ENCODE data around the gene PCNX2. TPM values are rescaled to one million over a fixed set of nuclear protein-coding genes. Genes with fewer than 3 reads are reported as not detected.

Gene PCNX2
- total and polyA plus RNA-seq, 2 experiments from 2014 or later: 42.9 to 88.3 TPM

DNA sequence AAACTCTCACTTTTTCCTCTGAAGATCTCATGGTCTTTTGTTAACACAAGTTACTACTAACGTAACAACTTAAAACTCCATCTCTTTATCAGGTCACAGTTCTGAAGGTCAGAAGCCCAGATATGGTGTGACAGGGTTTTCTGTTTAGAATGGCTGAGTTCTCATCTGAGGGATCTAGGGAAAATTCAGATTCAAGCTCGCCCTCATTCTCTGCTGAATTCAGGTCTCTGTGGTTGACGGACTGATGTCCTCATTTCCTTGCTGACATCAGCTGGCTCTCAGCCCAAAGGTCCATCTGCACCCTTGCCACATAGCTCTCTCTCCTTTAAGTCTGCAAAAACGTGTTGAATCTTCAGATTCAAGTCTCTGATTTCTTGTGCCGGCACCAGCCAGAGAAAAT is 351.2 kb downstream of the PCNX2 start:
- Mint-ChIP-seq H3K27me3 (ENCODE audit: insufficient read depth, low read depth, poor library complexity) (peaks cover 2% of the 10 kb centered on the region), H3K4me3 (no peak overlapping the region), H3K27ac (no peak overlapping the region), H3K4me1 (peaks cover 7% of the 10 kb centered on the region), H3K36me3 (ENCODE audit: low read depth) (no peaks in the 10 kb centered on the region), H3K9me3 (no peaks in the 10 kb centered on the region)
- Histone ChIP-seq H3F3A (replicated peaks; ENCODE audit: low read depth) (no peaks in the 10 kb centered on the region), H3K4me3 (no peak overlapping the region), H3K4me2 (no peak overlapping the region), H3K36me3 (ENCODE audit: insufficient read depth) (no peaks in the 10 kb centered on the region), H3K9me2 (ENCODE audit: insufficient read depth) (0 out of 2 replicates have a peak, but pooled peaks cover 7% of the 10 kb centered on the region), H3K4me1 (ENCODE audit: insufficient read depth) (no peaks in the 10 kb centered on the region), H3K79me2 (replicated peaks; ENCODE audit: insufficient read depth) (no peaks in the 10 kb centered on the region), H3K27ac (ENCODE audit: low read depth) (no peak overlapping the region), H4K20me1 (replicated peaks; ENCODE audit: insufficient read depth) (no peaks in the 10 kb centered on the region), H3K27me3 (ENCODE audit: insufficient read depth) (no peaks in the 10 kb centered on the region), H2AFZ (no peak overlapping the region)
- TF ChIP-seq ZNF114 (CRISPR knock-in tag; IDR thresholded peaks at IDR 0.05): no peak
- TF ChIP-seq ETS1 (IDR thresholded peaks at IDR 0.05): no peak
- TF ChIP-seq JUNB (IDR thresholded peaks at IDR 0.05; ENCODE audit: unreplicated experiment): no peak
- TF ChIP-seq POLR2AphosphoS5 (IDR thresholded peaks at IDR 0.05; ENCODE audit: low read depth): no peak
- no peak for TF ChIP-seq CREB1 (CRISPR knock-in tag; IDR thresholded peaks at IDR 0.05; ENCODE audit: low read depth)
- no peak for TF ChIP-seq ZNF462 (CRISPR knock-in tag; IDR thresholded peaks at IDR 0.05)
- TF ChIP-seq CTCF (conservative IDR thresholded peaks at IDR 0.05; ENCODE audit: low read depth in 2 of 2): no peak
- DNase-seq (ENCODE audit: low spot score) (no peak), ATAC-seq (no peak)
